Vagina (tissue), 2 donors: ENCODE measurements around the gene GSTM2.

Experiments
- CTCF ChIP-seq, 3 experiments: fragments of 450-650 bp in 2 of 3; fragments of 200-600 bp in 1 of 3; sonication (generic) in 1 of 3; IDR thresholded peaks; one replicate each; pipeline ENCODE4 v1.5.1; 2017 to 2019; ENCODE audit warnings: antibody characterized with exemption in 3 of 3, mild to moderate bottlenecking in 2 of 3, moderate library complexity in 2 of 3
- POLR2A ChIP-seq, 2 donors: fragments of 450-650 bp; IDR thresholded peaks; one replicate each; pipeline ENCODE4 v1.6.1; 2017; ENCODE audit warnings: antibody characterized with exemption in 2 of 2, mild to moderate bottlenecking in 2 of 2, moderate library complexity in 2 of 2
- POLR2AphosphoS5 ChIP-seq, 2 donors: sonication (generic); formaldehyde crosslinking; IDR thresholded peaks; one replicate each; pipeline ENCODE4 v1.9.0; 2017; ENCODE audit warnings: antibody characterized with exemption in 2 of 2, mild to moderate bottlenecking in 2 of 2, low read depth in 1 of 2; ENCODE audit not compliant: insufficient read depth in 1 of 2

GRCh38 chr1:109641078-109641740 is 26.6 kb upstream of the GSTM2 start:
- no peak for TF ChIP-seq CTCF (IDR thresholded peaks at IDR 0.05)
- TF ChIP-seq POLR2A (IDR thresholded peaks at IDR 0.05) = no peak
- no peak for TF ChIP-seq POLR2AphosphoS5 (IDR thresholded peaks at IDR 0.05; ENCODE audit: insufficient read depth in 1 of 2, low read depth in 1 of 2)
